Measurements from ENCODE around the gene ANKRD49.

Gene ANKRD49

DNA sequence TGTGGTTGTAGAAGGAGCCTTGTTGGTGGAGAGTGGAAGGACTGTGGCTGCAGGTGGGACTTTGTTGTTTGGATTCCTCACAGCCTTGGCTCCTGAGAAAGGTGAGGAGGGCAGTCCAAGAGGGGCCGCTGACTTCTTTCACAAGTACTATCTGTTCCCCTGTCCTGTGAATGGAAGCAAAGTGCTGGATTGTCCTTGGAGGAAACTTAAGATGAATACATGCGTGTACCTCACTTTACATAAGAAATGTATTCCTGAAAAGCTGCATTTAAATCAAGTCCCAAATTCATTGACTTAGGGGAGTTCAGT is 52.3 kb downstream of the ANKRD49 start:
- Histone ChIP-seq H3K9ac (ENCODE audit: low read length) (peak overlapping the region; percentile 94), H3K4me3 (ENCODE audit: low read length) (peak overlapping the region; percentile 83), H3K36me3 (ENCODE audit: control insufficient read depth, insufficient read depth, low read length, severe bottlenecking) (peaks cover 2% of the 10 kb centered on the region), H3K9me3 (ENCODE audit: control insufficient read depth, low read length) (no peaks in the 10 kb centered on the region), H3K27me3 (replicated peaks; ENCODE audit: control insufficient read depth, insufficient read depth, low read length) (no peaks in the 10 kb centered on the region), H3K4me1 (ENCODE audit: control insufficient read depth, insufficient read depth, low read length) (peaks cover 41% of the 10 kb centered on the region)
- no peak for DNase-seq (ENCODE audit: low read depth)

DNA sequence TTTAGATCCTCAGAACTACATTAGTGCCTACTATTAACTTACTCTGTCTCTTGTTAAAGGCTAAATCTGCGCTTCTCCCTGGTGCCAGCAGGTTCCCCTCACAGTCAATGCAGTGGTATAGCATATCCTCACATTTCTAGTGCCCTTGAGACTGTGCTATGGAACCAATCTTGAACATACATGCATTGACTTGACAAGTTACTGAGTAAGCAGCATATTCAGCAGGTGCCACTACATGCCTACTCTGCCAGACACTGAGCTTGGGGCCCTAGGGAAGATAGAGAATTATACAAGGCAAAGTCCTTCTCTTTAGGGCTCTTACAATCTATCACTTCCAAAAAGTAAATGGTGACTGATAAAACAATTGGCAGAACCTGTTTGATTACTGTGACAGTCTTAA is 53.1 kb downstream of the ANKRD49 start:
- Histone ChIP-seq H3K4me3 (ENCODE audit: low read length) (peak overlapping the region; percentile 83), H3K36me3 (ENCODE audit: control insufficient read depth, insufficient read depth, low read length, severe bottlenecking) (peaks cover 2% of the 10 kb centered on the region), H3K9ac (ENCODE audit: low read length) (no peak overlapping the region), H3K27me3 (replicated peaks; ENCODE audit: control insufficient read depth, insufficient read depth, low read length) (no peaks in the 10 kb centered on the region), H3K9me3 (ENCODE audit: control insufficient read depth, low read length) (no peaks in the 10 kb centered on the region), H3K4me1 (ENCODE audit: control insufficient read depth, insufficient read depth, low read length) (peaks cover 41% of the 10 kb centered on the region)
- no peak for DNase-seq (ENCODE audit: low read depth)

DNA sequence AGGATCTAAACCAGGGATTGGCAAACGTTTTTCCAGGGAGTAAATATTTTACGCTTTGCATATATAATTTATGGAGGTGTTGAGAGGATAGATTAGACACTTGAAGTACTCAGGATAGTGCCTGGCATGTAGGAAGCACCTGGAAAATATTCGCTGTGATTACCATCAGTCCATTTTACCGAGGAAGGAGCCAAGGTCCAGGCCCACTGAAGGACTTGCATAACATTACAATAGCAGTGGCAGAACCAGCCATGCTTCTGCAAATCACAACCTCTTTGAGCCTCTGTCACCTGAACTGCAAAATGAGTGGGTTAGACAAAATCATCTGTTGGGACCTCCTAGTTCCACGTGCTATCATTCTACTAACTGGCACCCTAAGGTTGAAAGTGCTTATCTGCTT is 55.4 kb downstream of the ANKRD49 start:
- no peak for DNase-seq (ENCODE audit: low read depth)
- Histone ChIP-seq H3K4me3 (ENCODE audit: low read length) (no peak overlapping the region), H3K9me3 (ENCODE audit: control insufficient read depth, low read length) (no peaks in the 10 kb centered on the region), H3K27me3 (replicated peaks; ENCODE audit: control insufficient read depth, insufficient read depth, low read length) (no peaks in the 10 kb centered on the region), H3K9ac (ENCODE audit: low read length) (no peak overlapping the region), H3K36me3 (ENCODE audit: control insufficient read depth, insufficient read depth, low read length, severe bottlenecking) (peaks cover 2% of the 10 kb centered on the region), H3K4me1 (ENCODE audit: control insufficient read depth, insufficient read depth, low read length) (peaks cover 32% of the 10 kb centered on the region)
